ENCODE measurements around the gene MCUR1.
A peak's percentile ranks its signal among the peaks of the same experiment; 100 is the strongest.
"Not testable (repeated sequence)": the region's sequence is repeated elsewhere in the genome, so short reads cannot be mapped to it uniquely, and the experiment has no call there.

The MCUR1 gene

DNA sequence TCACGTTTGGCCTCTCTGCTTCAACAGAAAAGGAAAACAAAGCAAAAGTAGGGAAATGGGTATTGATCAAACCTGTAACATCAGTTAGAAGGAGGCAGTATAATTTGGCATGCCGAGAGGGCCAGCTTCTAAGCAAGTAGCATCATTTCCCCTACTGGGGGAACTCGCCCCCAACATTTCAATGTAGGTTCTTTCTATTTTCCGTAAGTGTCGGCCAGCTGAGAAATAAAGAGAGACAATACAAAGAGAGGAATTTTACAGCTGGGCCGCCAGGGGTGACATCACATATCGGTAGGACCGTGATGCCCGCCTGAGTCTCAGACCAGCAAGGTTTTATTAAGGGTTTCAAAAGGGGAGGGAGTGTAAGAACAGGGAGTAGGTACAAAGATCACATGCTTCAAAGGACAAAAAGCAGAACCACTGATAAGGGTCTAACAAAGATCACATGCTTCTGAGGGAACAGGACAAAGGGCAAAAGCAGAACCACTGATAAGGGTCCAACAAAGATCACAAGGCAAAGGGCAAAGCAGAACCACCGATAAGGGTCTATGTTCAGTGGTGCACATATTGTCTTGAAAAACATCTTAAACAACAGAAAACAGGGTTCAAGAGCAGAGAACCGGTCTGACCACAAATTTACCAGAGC, 14.4 kb upstream of the MCUR1 start:
- not testable (repeated sequence) for DNase-seq (ENCODE audit: low spot score)

DNA sequence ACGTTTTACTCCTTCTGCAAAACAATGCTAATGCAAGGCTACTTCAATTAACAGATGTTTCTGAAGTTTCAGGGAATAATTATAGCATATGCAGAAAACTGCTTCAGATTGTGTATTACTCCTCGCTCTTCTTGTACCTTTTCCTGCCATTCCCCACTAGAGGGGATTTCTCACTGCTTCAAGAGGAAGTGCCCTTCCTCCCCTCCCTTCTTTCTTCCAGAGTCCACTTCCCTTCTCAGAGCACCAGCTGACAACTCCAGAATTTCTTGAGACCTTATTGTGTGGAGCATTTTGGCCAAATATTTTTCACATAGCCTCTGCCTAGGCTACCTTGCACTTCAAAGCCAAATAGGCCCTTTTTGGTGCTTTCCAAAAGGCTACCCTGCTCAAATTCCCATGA, 12.7 kb upstream of the MCUR1 start:
- no peak for DNase-seq (ENCODE audit: low spot score)

DNA sequence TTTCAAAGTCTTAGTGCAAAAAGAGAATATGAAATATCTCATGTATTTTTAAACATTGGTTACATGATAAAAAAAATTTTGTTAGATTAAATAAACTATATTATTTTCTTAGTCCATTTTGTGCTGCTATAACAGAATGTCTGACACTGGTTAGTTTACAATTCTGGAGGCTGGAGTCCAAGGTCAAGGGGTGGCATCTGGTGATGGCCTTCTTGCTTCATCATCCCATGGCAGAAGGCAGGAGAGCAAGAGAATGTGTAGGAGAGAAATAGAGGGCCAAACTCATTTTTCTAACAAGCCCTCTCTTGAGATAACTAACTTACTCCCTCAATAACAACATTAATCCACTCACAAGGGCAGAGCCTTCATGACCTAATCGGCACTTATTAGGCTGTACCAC, 11.5 kb upstream of the MCUR1 start:
- no peak for DNase-seq (ENCODE audit: low spot score)

DNA sequence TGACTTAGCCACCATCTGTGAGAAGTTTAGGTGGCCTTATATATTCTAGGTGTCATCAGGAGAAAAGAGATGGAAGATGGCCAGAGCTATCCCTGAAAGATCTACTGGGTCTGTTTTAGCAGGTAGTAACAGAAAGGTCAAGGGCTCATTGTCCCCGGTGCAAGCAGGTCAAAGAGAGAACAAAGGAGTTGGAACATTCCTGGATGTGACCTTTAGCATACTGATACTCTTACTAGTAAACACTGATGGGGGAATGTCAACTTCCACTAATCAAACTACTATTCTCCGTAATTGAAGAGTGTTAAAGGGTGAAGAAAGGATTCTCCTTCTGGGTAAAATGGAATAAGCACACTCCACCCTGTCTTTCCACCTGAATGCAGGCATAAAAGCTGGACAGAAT, 4.0 kb upstream of the MCUR1 start:
- no peak for DNase-seq (ENCODE audit: low spot score)

DNA sequence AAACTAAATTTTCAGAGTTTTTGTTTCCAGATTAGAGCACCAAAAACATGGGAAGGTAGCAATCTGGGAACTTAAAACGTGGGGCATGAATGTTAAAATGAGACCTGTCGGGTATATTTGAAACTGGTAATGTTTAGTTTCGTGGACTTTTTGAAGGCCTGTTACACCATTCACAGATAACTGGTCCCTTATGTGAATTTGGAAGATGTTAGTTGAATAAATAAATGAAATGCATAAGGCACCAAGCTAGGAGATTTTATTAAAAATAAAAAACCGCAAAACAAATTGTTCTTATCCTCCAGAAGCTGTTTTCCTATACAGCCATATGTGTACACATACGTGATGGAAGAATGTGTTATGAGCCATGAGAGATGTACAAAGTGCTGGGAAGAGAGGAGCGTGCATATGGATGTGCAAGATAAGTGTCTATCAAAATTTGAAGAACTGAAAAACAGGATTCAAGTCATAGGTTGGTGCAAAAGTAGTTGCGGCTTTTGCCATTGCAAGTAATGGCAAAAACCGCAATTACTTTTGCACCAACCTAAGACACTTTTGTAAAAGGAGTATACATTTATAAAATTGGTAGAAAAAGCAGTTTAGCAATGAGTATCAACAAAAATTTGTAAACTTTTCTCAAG, 700 bp upstream of the MCUR1 start:
- no peak for DNase-seq (ENCODE audit: low spot score)

- DNase-seq (ENCODE audit: low spot score) = peak; percentile 70
These were observed 659 bp downstream of the MCUR1 start for GRCh38 chr6:13813621-13814175.

GRCh38 chr6:13813026-13813425, 1.3 kb downstream of the MCUR1 start:
- DNase-seq (ENCODE audit: low spot score) = peak; percentile 37

GRCh38 chr6:13812359-13812642, 2.1 kb downstream of the MCUR1 start:
- DNase-seq (ENCODE audit: low spot score) = no peak

DNA sequence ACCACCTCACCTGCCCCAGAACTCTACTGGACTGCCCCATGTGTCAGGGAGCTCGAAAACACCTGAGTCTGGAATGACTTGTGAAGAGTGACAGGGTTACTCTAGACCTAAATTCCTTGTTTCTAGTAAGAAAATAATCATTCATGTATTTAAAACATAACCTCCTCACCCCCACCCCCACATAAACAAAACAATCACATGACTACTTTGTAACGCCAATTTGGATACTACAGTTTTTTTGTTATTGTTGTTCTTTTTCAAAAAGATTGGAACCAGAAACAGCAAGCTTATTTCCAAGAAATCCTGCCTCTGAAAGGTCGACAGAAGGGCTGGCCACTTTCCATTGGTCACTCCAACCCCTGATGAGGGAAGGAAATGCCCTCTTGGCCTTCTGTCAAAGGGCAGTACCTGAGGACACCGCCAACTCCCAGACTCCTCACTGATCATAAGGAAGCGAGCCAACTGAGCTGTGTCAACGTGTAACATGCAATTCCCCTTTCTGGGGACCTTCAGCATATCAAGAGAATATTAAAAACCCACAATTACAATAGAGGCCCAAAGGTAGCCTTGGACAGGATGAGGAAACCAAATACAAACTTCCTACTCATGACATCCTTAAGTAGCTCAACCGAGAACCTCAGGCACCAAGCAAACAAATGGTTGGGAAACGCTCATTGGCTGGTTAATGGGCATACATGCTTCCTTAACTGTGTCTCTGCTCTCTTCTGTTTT, 2.6 kb downstream of the MCUR1 start:
- peak; percentile 52 for DNase-seq (ENCODE audit: low spot score)

- DNase-seq (ENCODE audit: low spot score) = no peak
These were observed 3.5 kb downstream of the MCUR1 start for GRCh38 chr6:13810688-13811446.

GRCh38 chr6:13808801-13809200, 5.6 kb downstream of the MCUR1 start:
- DNase-seq (ENCODE audit: low spot score) = no peak

GRCh38 chr6:13807696-13808095, 6.7 kb downstream of the MCUR1 start:
- no peak for DNase-seq (ENCODE audit: low spot score)

- no peak for DNase-seq (ENCODE audit: low spot score)
These were observed 10.8 kb downstream of the MCUR1 start for GRCh38 chr6:13803581-13803980.

- DNase-seq (ENCODE audit: low spot score) = no peak
These were observed 13.7 kb downstream of the MCUR1 start for GRCh38 chr6:13800615-13801014.

DNA sequence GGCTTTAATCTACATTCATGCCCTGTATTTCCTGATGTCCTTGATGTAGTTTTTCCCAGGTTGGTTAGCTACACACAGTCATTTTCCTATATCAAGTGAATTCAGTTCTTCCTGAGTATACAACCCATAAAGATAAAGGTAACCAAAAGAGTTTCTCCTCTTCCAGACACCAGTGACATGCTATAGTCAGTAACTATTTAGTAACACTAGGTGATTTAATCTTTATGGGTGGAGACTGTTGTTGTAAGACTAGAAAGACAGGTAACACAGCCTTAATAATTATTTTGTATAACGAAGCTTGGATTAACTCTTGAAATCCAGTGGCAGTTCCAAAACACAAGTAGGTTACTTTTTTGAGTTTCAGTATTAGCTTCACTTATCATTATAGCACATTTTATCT, 17.6 kb downstream of the MCUR1 start:
- DNase-seq (ENCODE audit: low spot score) = no peak

GRCh38 chr6:13795041-13795750, 19.2 kb downstream of the MCUR1 start:
- peak; percentile 85 for DNase-seq (ENCODE audit: low spot score)

DNA sequence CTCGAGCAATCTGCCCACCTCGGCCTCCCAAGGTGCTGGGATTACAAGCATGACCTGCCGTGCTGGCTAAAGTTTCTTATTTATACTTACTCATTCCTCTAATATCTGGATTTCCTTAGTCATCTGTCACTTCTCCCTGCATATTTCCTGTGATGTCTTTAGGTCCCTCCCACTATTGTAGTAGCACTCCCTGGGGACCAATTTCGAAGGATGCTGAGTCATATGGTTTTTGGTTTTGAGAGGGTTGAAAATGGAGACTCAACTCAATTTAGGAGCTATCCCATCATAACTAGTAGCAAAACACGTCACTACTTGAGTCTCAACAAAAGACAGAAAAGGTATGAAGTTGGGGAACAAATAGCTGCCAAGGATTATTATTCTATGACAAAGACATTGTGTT, 20.2 kb downstream of the MCUR1 start:
- no peak for DNase-seq (ENCODE audit: low spot score)

DNA sequence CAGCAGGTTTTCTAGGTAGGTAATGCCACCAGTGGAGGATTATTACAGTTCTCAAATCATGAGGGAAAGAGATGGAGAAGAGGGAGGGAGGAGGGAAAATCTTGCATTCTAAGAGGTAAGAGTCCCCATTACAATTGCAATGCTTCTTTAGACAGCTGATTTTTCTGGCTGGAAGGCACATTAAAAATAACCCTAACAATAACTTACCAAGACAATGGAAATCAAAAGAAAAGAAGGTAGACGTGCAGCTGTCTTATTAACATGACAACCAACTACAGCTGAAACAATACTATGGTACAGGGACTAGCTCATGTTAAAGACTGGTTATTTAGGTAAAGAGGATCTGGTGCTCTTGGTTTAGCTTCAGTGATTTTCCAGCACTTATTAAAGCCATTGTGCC, 24.6 kb downstream of the MCUR1 start:
- DNase-seq (ENCODE audit: low spot score) = no peak

DNA sequence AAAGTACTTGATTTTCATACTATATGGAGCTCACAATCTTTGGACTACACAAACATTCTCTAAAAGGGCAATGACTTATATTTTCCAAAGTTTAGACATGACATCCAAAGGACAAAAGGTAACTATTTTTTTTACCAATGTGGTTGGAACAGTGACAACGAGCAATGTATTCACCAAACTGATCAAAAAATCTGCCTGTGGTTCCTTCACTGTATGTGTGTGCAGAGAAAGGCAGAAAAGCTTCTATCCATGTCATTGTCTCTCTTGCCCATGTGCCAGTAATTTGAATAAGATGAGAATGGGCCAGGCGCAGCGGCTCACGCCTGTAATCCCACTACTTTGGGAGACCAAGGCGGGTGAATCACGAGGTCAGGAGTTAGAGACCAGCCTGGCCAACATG, 25.5 kb downstream of the MCUR1 start:
- no peak for DNase-seq (ENCODE audit: low spot score)

- DNase-seq (ENCODE audit: low spot score) = peak; percentile 1
These were observed 27.2 kb downstream of the MCUR1 start for GRCh38 chr6:13787137-13787536.

DNA sequence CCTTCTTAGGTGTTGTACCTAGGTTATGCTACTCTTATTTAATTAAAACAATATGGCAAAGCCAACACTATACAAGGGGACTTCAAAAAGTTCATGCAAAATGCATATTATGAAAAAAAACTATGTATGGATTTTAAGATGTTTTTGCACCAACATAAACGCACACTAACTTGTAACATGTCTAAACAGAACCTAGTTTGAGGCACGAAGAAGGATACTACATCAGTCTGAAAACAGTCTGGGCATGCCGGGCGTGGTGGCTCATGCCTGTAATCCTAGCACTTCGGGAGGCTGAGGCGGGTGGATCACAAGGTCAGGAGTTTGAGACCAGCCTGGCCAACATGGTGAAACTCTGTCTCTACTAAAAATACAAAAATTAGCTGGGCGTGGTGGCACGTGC, 34.2 kb downstream of the MCUR1 start:
- not testable (repeated sequence) for DNase-seq (ENCODE audit: low spot score)

GRCh38 chr6:13778028-13778427, 36.3 kb downstream of the MCUR1 start:
- no peak for DNase-seq (ENCODE audit: low spot score)

Measured in cerebellar cortex (tissue), 1 donor.